CD14-positive monocyte (primary cell): ENCODE data around the gene KREMEN1. TPM values are rescaled to one million over a fixed set of nuclear protein-coding genes. Genes with fewer than 3 reads are reported as not detected.

Experiments used
- DNase-seq, 3 donors: peaks; one replicate each; pipeline ENCODE4 v3.0.0-alpha.2; 2011 to 2022
- H2AFZ ChIP-seq: 2 replicates; pipeline ENCODE4 v1.6.0; 2012; ENCODE audit warnings: mild to moderate bottlenecking, low read depth, low read length, inconsistent platforms; ENCODE audit not compliant: insufficient read depth, poor library complexity, severe bottlenecking
- H3K27ac ChIP-seq, 2 donors: 1 replicate in 1 of 2; 2 replicates in 1 of 2; pipeline ENCODE4 v1.5.1; 2012 to 2013; ENCODE audit warnings: low read length in 2 of 2, control low read depth in 1 of 2, inconsistent platforms in 1 of 2, low read depth in 1 of 2, mild to moderate bottlenecking in 1 of 2
- H3K27me3 ChIP-seq, 2 donors: one replicate each; pipeline versions ENCODE4 v1.6.0 to v1.6.1; 2011 to 2013; ENCODE audit warnings: low read length in 2 of 2; ENCODE audit not compliant: control insufficient read depth in 2 of 2, insufficient read depth in 2 of 2
- H3K36me3 ChIP-seq, 2 donors: replicated peaks in 1 of 2; 1 replicate in 1 of 2; 2 replicates in 1 of 2; pipeline versions ENCODE4 v1.5.1 to v1.6.1; 2012 to 2013; ENCODE audit warnings: low read length in 2 of 2, control low read depth in 1 of 2, inconsistent platforms in 1 of 2, mild to moderate bottlenecking in 1 of 2; ENCODE audit not compliant: insufficient read depth in 2 of 2, control insufficient read depth in 1 of 2
- H3K4me1 ChIP-seq, 2 donors: 1 replicate in 1 of 2; 2 replicates in 1 of 2; pipeline versions ENCODE4 v1.5.1 to v1.6.1; 2012 to 2013; ENCODE audit warnings: low read length in 2 of 2, control low read depth in 1 of 2, inconsistent platforms in 1 of 2, mild to moderate bottlenecking in 1 of 2, moderate library complexity in 1 of 2; ENCODE audit not compliant: insufficient read depth in 2 of 2, control insufficient read depth in 1 of 2
- H3K4me2 ChIP-seq: replicated peaks from 2 replicates; pipeline ENCODE3; 2012; ENCODE audit warnings: low read length, moderate library complexity, mild to moderate bottlenecking; ENCODE audit not compliant: poor library complexity, severe bottlenecking; ENCODE audit errors: extremely low read depth
- H3K4me3 ChIP-seq, 3 experiments: fragments of 200-600 bp in 1 of 3; sonication (generic) in 1 of 3; replicated peaks in 1 of 3; 1 replicate in 2 of 3; 2 replicates in 1 of 3; pipeline ENCODE4 v1.5.1; 2011 to 2013; ENCODE audit warnings: low read length in 3 of 3, mild to moderate bottlenecking in 3 of 3, control low read depth in 2 of 3, low read depth in 2 of 3, inconsistent platforms in 1 of 3, moderate library complexity in 1 of 3
- H3K79me2 ChIP-seq: 2 replicates; pipeline ENCODE4 v1.6.0; 2012; ENCODE audit warnings: mild to moderate bottlenecking, control low read depth, inconsistent platforms, low read length, moderate library complexity; ENCODE audit not compliant: insufficient read depth
- H3K9ac ChIP-seq: 2 replicates; pipeline ENCODE4 v1.6.0; 2017; ENCODE audit warnings: low read length, mild to moderate bottlenecking; ENCODE audit not compliant: insufficient read depth, poor library complexity, severe bottlenecking
- H3K9me3 ChIP-seq, 2 donors: replicated peaks in 1 of 2; 1 replicate in 1 of 2; 2 replicates in 1 of 2; pipeline versions ENCODE4 v1.5.1 to v1.6.1; 2012 to 2013; ENCODE audit warnings: low read length in 2 of 2, control low read depth in 1 of 2; ENCODE audit not compliant: control insufficient read depth in 1 of 2, insufficient read depth in 1 of 2
- H4K20me1 ChIP-seq: 2 replicates; pipeline ENCODE4 v1.6.0; 2012; ENCODE audit warnings: mild to moderate bottlenecking, low read length, control low read depth, moderate library complexity; ENCODE audit not compliant: insufficient read depth
- H3K27ac Mint-ChIP-seq, 7 donors: one replicate each; pipeline ENCODE4 v1.8.0; 2020; ENCODE audit warnings: mild to moderate bottlenecking in 7 of 7, mixed read lengths in 7 of 7, moderate library complexity in 6 of 7, inconsistent platforms in 2 of 7
- H3K27me3 Mint-ChIP-seq, 3 donors: one replicate each; pipeline ENCODE4 v1.8.0; 2021 to 2022; ENCODE audit warnings: low read depth in 3 of 3, mild to moderate bottlenecking in 3 of 3, mixed read lengths in 3 of 3, moderate library complexity in 3 of 3, inconsistent platforms in 1 of 3
- H3K36me3 Mint-ChIP-seq, 2 donors: one replicate each; pipeline ENCODE4 v1.8.0; 2020; ENCODE audit warnings: mixed read lengths in 2 of 2, inconsistent platforms in 1 of 2, mild to moderate bottlenecking in 1 of 2
- H3K4me1 Mint-ChIP-seq: one replicate; pipeline ENCODE4 v1.8.0; 2020; ENCODE audit warnings: mild to moderate bottlenecking, mixed read lengths
- H3K4me3 Mint-ChIP-seq, 2 donors: one replicate each; pipeline ENCODE4 v1.8.0; 2020; ENCODE audit warnings: mild to moderate bottlenecking in 2 of 2, mixed read lengths in 2 of 2, moderate library complexity in 1 of 2
- H3K9me3 Mint-ChIP-seq, 7 donors: one replicate each; pipeline ENCODE4 v1.8.0; 2020 to 2022; ENCODE audit warnings: mixed read lengths in 7 of 7, mild to moderate bottlenecking in 6 of 7, moderate library complexity in 6 of 7, inconsistent platforms in 2 of 7
- WGBS: methylation state at CpG from one replicate; pipeline ENCODE4 v1.1.5; 2013; ENCODE audit warnings: missing lambda C conversion rate; ENCODE audit not compliant: insufficient coverage; 5-methylcytosine and 5-hydroxymethylcytosine counted together
- intact Hi-C, 2 donors: fragments of 100-400 bp; cut with micrococcal nuclease; formaldehyde crosslinking; loops; one replicate each; pipeline versions ENCODE4 v1.15.0 to v1.15.1; 2023
- polyA plus RNA-seq, 3 donors: library from polyadenylated mRNA; depleted of rRNA in 1 of 3; unstranded in 2 of 3; stranded (reverse) in 1 of 3; fragments of 300-500 nt in 2 of 3; fragments of >200 nt in 1 of 3; fragmentation: Illumina TruSeq in 2 of 3; gene quantifications; 1 replicate in 2 of 3; 2 replicates in 1 of 3; pipeline ENCODE4 v1.2.3, GENCODE V29; 2012 to 2021
- TF ChIP-seq, protein P1 (sequence below): fragments of 200-600 bp; IDR thresholded peaks from one replicate; pipeline ENCODE4 v1.8.0; 2022; ENCODE audit warnings: antibody characterized with exemption, mild to moderate bottlenecking

KREMEN1 gene
- polyA plus RNA-seq, 3 donors: 0.47 to 1.6 (median 0.69) TPM

DNA sequence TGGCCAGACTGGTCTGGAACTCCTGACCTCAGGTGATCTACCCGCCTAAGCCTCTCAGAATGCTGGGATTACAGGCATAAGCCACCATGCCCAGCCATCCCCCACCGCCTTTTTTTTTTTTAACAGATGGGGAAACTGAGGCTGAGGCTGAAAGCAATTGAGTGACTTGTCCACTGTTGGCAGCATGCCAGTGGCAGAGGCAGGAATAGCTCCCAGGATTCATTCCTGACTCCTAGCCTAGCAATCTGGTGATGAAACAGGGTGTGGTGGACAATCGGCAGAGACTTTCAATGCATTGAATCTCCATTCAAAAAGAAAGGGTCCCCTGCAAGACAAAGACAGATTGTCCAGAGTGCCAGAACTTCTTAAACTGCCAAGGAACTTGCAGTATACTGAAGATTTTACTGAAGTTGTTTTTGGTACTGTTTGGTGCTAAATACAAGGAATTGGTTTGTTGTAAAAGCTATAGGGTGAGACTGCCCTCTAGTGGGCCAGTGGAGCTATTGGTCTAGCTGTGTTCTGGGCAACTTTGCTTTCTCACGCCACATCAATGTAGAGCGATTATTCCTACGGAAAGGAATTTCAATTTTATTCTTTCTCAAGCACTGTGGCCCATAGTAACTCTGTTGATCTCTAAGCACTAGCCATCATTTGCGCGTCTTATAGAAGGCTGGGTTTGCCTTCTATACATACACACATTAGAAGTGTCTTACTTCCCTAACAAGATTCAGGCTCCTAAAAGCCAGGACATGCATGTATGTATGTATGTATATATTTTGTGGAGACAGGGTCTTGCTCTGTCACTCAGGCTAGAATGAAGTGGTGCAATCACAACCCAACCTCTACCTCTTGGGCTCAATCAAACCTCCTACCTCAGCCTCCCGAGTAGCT, 32.2 kb upstream of the KREMEN1 start:
- H3K36me3 Mint-ChIP-seq: no peaks in the 10 kb centered on the region
- intact Hi-C loops: loop anchor here (1.0 to 5.0 kb wide), 4 partner anchors 183 to 440 kb away; no protein-coding TSS in a partner anchor
- peak overlapping the region; percentile 1 for H2AFZ ChIP-seq
- H3K79me2 ChIP-seq: no peaks in the 10 kb centered on the region
- H3K27ac Mint-ChIP-seq: no peak overlapping the region
- H3K27me3 Mint-ChIP-seq: peaks cover 0 to 3% (median 2%) of the 10 kb centered on the region in 3 donors
- no peaks in the 10 kb centered on the region for H3K36me3 ChIP-seq
- no peaks in the 10 kb centered on the region for H4K20me1 ChIP-seq
- TF ChIP-seq, protein P1, sequence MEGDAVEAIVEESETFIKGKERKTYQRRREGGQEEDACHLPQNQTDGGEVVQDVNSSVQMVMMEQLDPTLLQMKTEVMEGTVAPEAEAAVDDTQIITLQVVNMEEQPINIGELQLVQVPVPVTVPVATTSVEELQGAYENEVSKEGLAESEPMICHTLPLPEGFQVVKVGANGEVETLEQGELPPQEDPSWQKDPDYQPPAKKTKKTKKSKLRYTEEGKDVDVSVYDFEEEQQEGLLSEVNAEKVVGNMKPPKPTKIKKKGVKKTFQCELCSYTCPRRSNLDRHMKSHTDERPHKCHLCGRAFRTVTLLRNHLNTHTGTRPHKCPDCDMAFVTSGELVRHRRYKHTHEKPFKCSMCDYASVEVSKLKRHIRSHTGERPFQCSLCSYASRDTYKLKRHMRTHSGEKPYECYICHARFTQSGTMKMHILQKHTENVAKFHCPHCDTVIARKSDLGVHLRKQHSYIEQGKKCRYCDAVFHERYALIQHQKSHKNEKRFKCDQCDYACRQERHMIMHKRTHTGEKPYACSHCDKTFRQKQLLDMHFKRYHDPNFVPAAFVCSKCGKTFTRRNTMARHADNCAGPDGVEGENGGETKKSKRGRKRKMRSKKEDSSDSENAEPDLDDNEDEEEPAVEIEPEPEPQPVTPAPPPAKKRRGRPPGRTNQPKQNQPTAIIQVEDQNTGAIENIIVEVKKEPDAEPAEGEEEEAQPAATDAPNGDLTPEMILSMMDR: peak; percentile 93
- no peaks in the 10 kb centered on the region for H3K27me3 ChIP-seq
- peak; percentile 50 to 72 (median 66) for DNase-seq
- no peak overlapping the region for H3K4me3 Mint-ChIP-seq
- no peaks in the 10 kb centered on the region for H3K9me3 Mint-ChIP-seq
- no peaks in the 10 kb centered on the region for H3K9me3 ChIP-seq
- H3K4me2 ChIP-seq: no peak overlapping the region
- no peak overlapping the region for H3K27ac ChIP-seq
- H3K4me1 Mint-ChIP-seq: peaks cover 2% of the 10 kb centered on the region
- WGBS: 100% methylated on average over 1 of the region's 9 CpGs
- no peak overlapping the region for H3K9ac ChIP-seq
- H3K4me1 ChIP-seq: no peaks in the 10 kb centered on the region
- no peak overlapping the region for H3K4me3 ChIP-seq

DNA sequence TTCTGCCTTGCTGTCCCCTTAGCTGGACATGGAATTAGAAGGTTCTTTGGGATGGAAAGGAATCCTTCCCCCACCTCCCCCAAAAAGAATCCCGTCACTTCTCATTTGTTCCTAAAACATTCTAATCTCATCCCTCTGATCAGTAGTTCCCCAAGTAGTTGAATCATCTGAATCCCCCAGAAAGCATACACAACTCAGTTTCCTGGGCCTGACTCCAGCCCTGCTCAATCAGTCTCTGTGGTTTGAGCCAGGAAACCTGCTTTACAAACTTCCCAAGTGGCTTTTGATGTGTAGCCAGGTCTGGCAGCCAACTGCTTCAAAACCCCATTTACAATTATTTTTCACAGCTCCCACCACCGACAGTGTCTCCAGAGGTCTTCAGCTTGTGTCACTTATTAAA, 31.4 kb upstream of the KREMEN1 start:
- TF ChIP-seq, protein P1: no peak
- Histone ChIP-seq H3K9me3 (no peaks in the 10 kb centered on the region), H3K36me3 (no peaks in the 10 kb centered on the region), H3K4me1 (no peaks in the 10 kb centered on the region), H3K9ac (no peak overlapping the region), H4K20me1 (no peaks in the 10 kb centered on the region), H3K79me2 (no peaks in the 10 kb centered on the region), H3K27ac (no peak overlapping the region), H3K4me2 (no peak overlapping the region), H3K4me3 (no peak overlapping the region), H3K27me3 (no peaks in the 10 kb centered on the region), H2AFZ (no peak overlapping the region)
- Mint-ChIP-seq H3K9me3 (no peaks in the 10 kb centered on the region), H3K4me3 (no peak overlapping the region), H3K27me3 (peaks cover 0 to 3% (median 2%) of the 10 kb centered on the region in 3 donors), H3K36me3 (no peaks in the 10 kb centered on the region), H3K27ac (peak overlapping the region in 1 of 7 donors; percentile 17), H3K4me1 (peaks cover 2% of the 10 kb centered on the region)
- intact Hi-C loops: loop anchor here (2.0 to 5.0 kb wide), 3 partner anchors 184 to 441 kb away; no protein-coding TSS in a partner anchor
- 11% methylated on average over 1 of the region's 2 CpGs for WGBS
- no peak for DNase-seq
